Measurements from ENCODE around the gene GRID1.
"Not testable (repeated sequence)": the region's sequence is repeated elsewhere in the genome, so short reads cannot be mapped to it uniquely, and the experiment has no call there.

The GRID1 gene

GRCh38 chr10:85946713-85947326 lies 419.8 kb downstream of the GRID1 start:
- no peak overlapping the region for H3K27ac ChIP-seq (ENCODE audit: low read length)
- H3K4me3 ChIP-seq (ENCODE audit: low read length) = no peak overlapping the region
- H3K9ac ChIP-seq (ENCODE audit: low read depth, low read length) = no peak overlapping the region
- H3K27me3 ChIP-seq (ENCODE audit: insufficient read depth, low read length) = no peaks in the 10 kb centered on the region
- H3K9me3 ChIP-seq (ENCODE audit: insufficient read depth, low read depth, low read length) = no peaks in the 10 kb centered on the region
- H3K36me3 ChIP-seq (ENCODE audit: insufficient read depth, low read depth, low read length) = no peaks in the 10 kb centered on the region
- no peaks in the 10 kb centered on the region for H3K4me1 ChIP-seq (ENCODE audit: insufficient read depth, low read length)

DNA sequence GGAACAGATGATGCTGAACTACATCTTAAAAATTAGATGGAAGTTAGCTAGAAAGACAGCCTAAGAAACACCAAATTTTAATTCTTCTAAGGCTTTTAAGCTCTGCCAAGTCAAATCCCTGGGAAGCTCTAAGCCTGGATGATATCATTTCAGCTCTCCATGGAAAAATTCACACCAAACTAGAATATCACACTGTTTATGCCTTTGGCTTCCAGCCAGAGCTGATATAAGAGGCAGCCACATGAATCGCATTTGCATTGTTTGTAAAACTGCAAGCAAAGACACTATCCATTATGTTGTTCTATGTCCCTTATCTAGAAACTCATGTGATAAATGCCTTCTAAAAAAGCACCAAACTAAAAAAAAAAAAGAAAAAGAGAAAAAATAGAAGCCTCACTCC lies 430.4 kb downstream of the GRID1 start:
- no peaks in the 10 kb centered on the region for H3K9me3 ChIP-seq (ENCODE audit: insufficient read depth, low read depth, low read length)
- no peaks in the 10 kb centered on the region for H3K36me3 ChIP-seq (ENCODE audit: insufficient read depth, low read depth, low read length)
- no peak overlapping the region for H3K4me3 ChIP-seq (ENCODE audit: low read length)
- no peaks in the 10 kb centered on the region for H3K27me3 ChIP-seq (ENCODE audit: insufficient read depth, low read length)
- no peak overlapping the region for H3K9ac ChIP-seq (ENCODE audit: low read depth, low read length)
- no peak overlapping the region for H3K27ac ChIP-seq (ENCODE audit: low read length)
- H3K4me1 ChIP-seq (ENCODE audit: insufficient read depth, low read length) = no peaks in the 10 kb centered on the region

- no peak overlapping the region for H3K9ac ChIP-seq (ENCODE audit: low read depth, low read length)
- no peaks in the 10 kb centered on the region for H3K27me3 ChIP-seq (ENCODE audit: insufficient read depth, low read length)
- H3K36me3 ChIP-seq (ENCODE audit: insufficient read depth, low read depth, low read length) = no peaks in the 10 kb centered on the region
Measured at GRCh38 chr10:85934586-85934985, 432.0 kb downstream of the GRID1 start.

DNA sequence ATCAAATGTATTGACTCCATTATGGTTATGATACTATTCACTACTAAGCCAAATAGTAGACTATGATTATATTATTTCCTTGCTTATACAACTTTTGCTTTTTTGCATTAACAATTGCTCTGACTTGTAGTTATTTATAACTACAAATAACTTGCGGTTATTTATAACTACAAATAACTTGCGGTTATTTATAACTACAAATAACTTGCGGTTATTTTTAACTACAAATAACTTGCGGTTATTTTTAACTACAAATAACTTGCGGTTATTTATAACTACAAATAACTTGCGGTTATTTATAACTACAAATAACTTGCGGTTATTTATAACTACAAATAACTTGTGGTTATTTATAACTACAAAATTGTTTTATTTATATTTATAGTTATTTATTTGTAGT lies 436.6 kb downstream of the GRID1 start:
- H3K9me3 ChIP-seq (ENCODE audit: insufficient read depth, low read depth, low read length); H3K4me3 ChIP-seq (ENCODE audit: low read length); H3K36me3 ChIP-seq (ENCODE audit: insufficient read depth, low read depth, low read length); H3K27me3 ChIP-seq (ENCODE audit: insufficient read depth, low read length); H3K9ac ChIP-seq (ENCODE audit: low read depth, low read length); H3K4me1 ChIP-seq (ENCODE audit: insufficient read depth, low read length); H3K27ac ChIP-seq (ENCODE audit: low read length): not testable (repeated sequence)

More at GRCh38 chr10:85934586-85934985, 432.0 kb downstream of the GRID1 start:
- no peak overlapping the region for H3K4me3 ChIP-seq (ENCODE audit: low read length)
- H3K9me3 ChIP-seq (ENCODE audit: insufficient read depth, low read depth, low read length) = no peaks in the 10 kb centered on the region
- H3K27ac ChIP-seq (ENCODE audit: low read length) = no peak overlapping the region
- no peaks in the 10 kb centered on the region for H3K4me1 ChIP-seq (ENCODE audit: insufficient read depth, low read length)

GRCh38 chr10:85927952-85928665 lies 438.5 kb downstream of the GRID1 start:
- no peak overlapping the region for H3K27ac ChIP-seq (ENCODE audit: low read length)
- no peaks in the 10 kb centered on the region for H3K9me3 ChIP-seq (ENCODE audit: insufficient read depth, low read depth, low read length)
- no peaks in the 10 kb centered on the region for H3K36me3 ChIP-seq (ENCODE audit: insufficient read depth, low read depth, low read length)
- H3K27me3 ChIP-seq (ENCODE audit: insufficient read depth, low read length) = no peaks in the 10 kb centered on the region
- H3K4me1 ChIP-seq (ENCODE audit: insufficient read depth, low read length) = no peaks in the 10 kb centered on the region
- no peak overlapping the region for H3K4me3 ChIP-seq (ENCODE audit: low read length)
- no peak overlapping the region for H3K9ac ChIP-seq (ENCODE audit: low read depth, low read length)

DNA sequence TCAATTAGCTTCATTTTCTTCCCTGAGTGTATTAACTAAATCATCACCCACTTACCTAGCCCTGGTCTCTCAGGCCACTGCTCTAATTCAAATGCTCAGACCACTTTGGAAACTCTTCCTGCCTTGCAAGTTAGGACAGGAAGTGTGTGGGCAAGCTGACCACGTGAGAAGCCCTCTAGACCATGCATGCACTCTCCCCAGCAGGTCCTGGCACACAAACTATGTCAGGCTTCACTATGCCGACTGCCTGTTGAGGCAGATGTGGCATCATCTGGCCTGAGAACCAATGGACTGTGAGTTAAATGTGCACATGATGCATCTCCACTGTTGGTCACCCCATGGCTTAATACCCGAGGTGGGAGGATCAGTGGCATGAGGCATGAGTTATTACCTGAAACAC lies 439.6 kb downstream of the GRID1 start:
- Histone ChIP-seq H3K27me3 (ENCODE audit: insufficient read depth, low read length) (no peaks in the 10 kb centered on the region), H3K9me3 (ENCODE audit: insufficient read depth, low read depth, low read length) (no peaks in the 10 kb centered on the region), H3K36me3 (ENCODE audit: insufficient read depth, low read depth, low read length) (no peaks in the 10 kb centered on the region), H3K4me1 (ENCODE audit: insufficient read depth, low read length) (no peaks in the 10 kb centered on the region), H3K4me3 (ENCODE audit: low read length) (no peak overlapping the region), H3K9ac (ENCODE audit: low read depth, low read length) (no peak overlapping the region), H3K27ac (ENCODE audit: low read length) (no peak overlapping the region)

- H3K27me3 ChIP-seq (ENCODE audit: insufficient read depth, low read length) = no peaks in the 10 kb centered on the region
- H3K4me3 ChIP-seq (ENCODE audit: low read length) = no peak overlapping the region
- H3K9ac ChIP-seq (ENCODE audit: low read depth, low read length) = no peak overlapping the region
- no peaks in the 10 kb centered on the region for H3K36me3 ChIP-seq (ENCODE audit: insufficient read depth, low read depth, low read length)
- H3K9me3 ChIP-seq (ENCODE audit: insufficient read depth, low read depth, low read length) = no peaks in the 10 kb centered on the region
- no peaks in the 10 kb centered on the region for H3K4me1 ChIP-seq (ENCODE audit: insufficient read depth, low read length)
- no peak overlapping the region for H3K27ac ChIP-seq (ENCODE audit: low read length)
Measured at GRCh38 chr10:85926136-85926535, 440.5 kb downstream of the GRID1 start.

DNA sequence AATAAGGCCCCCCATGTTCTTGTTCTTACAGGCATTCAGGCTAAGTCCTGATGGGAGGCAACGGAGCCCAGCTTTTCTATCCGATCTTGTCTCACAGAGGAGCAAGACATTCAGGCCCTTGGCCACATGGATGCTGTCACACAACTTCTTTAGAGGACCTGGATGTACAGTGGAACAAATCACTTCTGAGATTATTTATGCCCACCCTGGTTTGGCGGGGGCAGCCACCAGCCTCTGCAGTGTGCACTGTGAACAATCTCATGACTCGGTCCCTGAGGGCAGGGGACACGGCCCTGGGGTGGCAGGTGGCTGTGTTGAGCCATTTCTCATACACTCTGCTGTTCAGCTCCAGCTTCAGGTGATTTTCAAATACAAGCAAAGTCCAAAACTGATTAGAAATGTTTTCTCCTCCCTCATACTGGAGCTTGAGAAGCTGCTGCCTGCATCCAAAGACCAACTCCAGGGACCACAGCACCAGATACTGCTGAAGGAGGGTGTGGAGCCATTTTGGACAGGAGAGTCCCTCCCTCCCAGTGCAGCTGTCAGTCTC lies 441.3 kb downstream of the GRID1 start:
- Histone ChIP-seq H3K27ac (ENCODE audit: low read length) (no peak overlapping the region), H3K4me1 (ENCODE audit: insufficient read depth, low read length) (no peaks in the 10 kb centered on the region), H3K27me3 (ENCODE audit: insufficient read depth, low read length) (no peaks in the 10 kb centered on the region), H3K9ac (ENCODE audit: low read depth, low read length) (no peak overlapping the region), H3K36me3 (ENCODE audit: insufficient read depth, low read depth, low read length) (no peaks in the 10 kb centered on the region), H3K9me3 (ENCODE audit: insufficient read depth, low read depth, low read length) (no peaks in the 10 kb centered on the region), H3K4me3 (ENCODE audit: low read length) (no peak overlapping the region)

- no peak overlapping the region for H3K4me3 ChIP-seq (ENCODE audit: low read length)
- H3K9ac ChIP-seq (ENCODE audit: low read depth, low read length) = no peak overlapping the region
- no peaks in the 10 kb centered on the region for H3K9me3 ChIP-seq (ENCODE audit: insufficient read depth, low read depth, low read length)
- H3K27me3 ChIP-seq (ENCODE audit: insufficient read depth, low read length) = no peaks in the 10 kb centered on the region
- peaks cover 2% of the 10 kb centered on the region; the same call in 1 of the 2 replicates for H3K4me1 ChIP-seq (ENCODE audit: insufficient read depth, low read length)
- no peaks in the 10 kb centered on the region for H3K36me3 ChIP-seq (ENCODE audit: insufficient read depth, low read depth, low read length)
- H3K27ac ChIP-seq (ENCODE audit: low read length) = no peak overlapping the region
Measured at GRCh38 chr10:85924382-85925102, 442.1 kb downstream of the GRID1 start.

DNA sequence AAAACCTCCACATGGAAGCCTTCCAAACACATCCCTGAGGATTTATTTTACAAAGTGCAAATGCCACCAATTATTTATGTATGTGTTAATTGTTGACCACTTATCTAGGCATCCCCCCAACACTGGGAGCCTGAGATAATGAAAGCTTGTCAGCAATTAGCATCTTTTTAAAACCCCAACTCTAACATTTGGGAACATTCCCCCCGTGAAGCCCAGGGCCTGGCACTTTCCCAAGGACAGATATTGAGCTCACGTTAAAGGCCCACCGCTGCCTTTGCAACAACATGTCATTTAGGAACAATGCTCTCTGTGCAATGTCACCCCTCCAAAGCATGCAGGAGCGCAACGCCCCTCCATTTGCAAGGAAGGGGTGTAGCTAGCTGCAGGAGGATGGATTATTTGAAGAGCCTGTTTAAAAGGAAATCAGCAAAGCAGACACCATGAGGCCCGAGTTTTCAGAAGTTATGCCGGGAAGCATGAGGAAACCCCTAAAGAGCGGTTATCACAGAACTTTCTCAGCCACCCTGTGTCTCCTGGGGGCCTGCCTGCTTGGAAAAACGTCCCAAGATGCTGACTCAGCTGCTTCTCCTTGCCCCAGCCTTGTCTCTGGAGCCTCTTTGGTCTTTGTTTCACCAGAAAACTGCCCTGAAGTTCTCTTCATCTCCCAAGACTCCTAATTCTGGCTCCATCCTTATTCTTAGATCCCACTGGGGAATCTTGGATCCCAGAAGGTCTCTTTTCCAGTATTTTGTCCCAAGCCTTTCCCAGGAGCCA lies 444.1 kb downstream of the GRID1 start:
- Histone ChIP-seq H3K27me3 (ENCODE audit: insufficient read depth, low read length) (no peaks in the 10 kb centered on the region), H3K4me1 (ENCODE audit: insufficient read depth, low read length) (peaks cover 7% of the 10 kb centered on the region; the same call in 1 of the 2 replicates), H3K9ac (ENCODE audit: low read depth, low read length) (no peak overlapping the region), H3K9me3 (ENCODE audit: insufficient read depth, low read depth, low read length) (no peaks in the 10 kb centered on the region), H3K4me3 (ENCODE audit: low read length) (no peak overlapping the region), H3K36me3 (ENCODE audit: insufficient read depth, low read depth, low read length) (no peaks in the 10 kb centered on the region), H3K27ac (ENCODE audit: low read length) (no peak overlapping the region)

DNA sequence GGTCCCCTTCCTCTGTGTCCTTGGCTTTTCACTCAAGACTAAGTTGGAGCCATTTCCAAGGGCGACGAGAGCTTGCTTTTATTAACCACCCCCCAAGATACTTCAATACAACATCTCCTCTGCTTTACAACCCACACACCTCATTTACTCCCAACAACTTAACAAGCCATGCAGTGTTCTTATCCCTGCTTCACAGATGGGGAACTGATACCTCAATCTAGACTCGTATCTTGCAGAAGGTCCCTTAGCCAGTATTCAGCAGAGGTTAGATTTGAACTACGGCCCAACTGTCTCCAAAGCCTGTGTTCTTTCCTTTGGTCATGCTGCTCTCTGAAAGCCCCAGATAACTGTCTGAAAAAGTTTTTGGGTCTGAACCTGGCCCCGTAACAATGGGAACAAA lies 444.8 kb downstream of the GRID1 start:
- Histone ChIP-seq H3K4me3 (ENCODE audit: low read length) (no peak overlapping the region), H3K36me3 (ENCODE audit: insufficient read depth, low read depth, low read length) (no peaks in the 10 kb centered on the region), H3K9me3 (ENCODE audit: insufficient read depth, low read depth, low read length) (no peaks in the 10 kb centered on the region), H3K4me1 (ENCODE audit: insufficient read depth, low read length) (peaks cover 10% of the 10 kb centered on the region; the same call in 1 of the 2 replicates), H3K27me3 (ENCODE audit: insufficient read depth, low read length) (no peaks in the 10 kb centered on the region), H3K27ac (ENCODE audit: low read length) (no peak overlapping the region), H3K9ac (ENCODE audit: low read depth, low read length) (no peak overlapping the region)

Measured in iPS-20b (cell line).